Liver (tissue), 9 donors: Measurements from ENCODE around the gene HYOU1. TPM values are rescaled to one million over a fixed set of nuclear protein-coding genes. Genes with fewer than 3 reads are reported as not detected.
"Not testable (repeated sequence)": the region's sequence is repeated elsewhere in the genome, so short reads cannot be mapped to it uniquely, and the experiment has no call there.

Experiments
- DNase-seq: peaks from one replicate; pipeline ENCODE4 v3.0.0-alpha.2; 2017; ENCODE audit warnings: low spot score
- H3K27ac ChIP-seq, 2 donors: one replicate each; pipeline ENCODE4 v1.7.0; 2013; ENCODE audit warnings: inconsistent platforms in 2 of 2, low read length in 2 of 2, control low read depth in 1 of 2, low read depth in 1 of 2, mild to moderate bottlenecking in 1 of 2
- H3K27me3 ChIP-seq, 4 donors: one replicate each; pipeline versions ENCODE4 v1.6.1 to v1.7.0; 2013; ENCODE audit warnings: low read length in 3 of 4, inconsistent platforms in 1 of 4, mild to moderate bottlenecking in 1 of 4, moderate library complexity in 1 of 4; ENCODE audit not compliant: control insufficient read depth in 4 of 4, insufficient read depth in 4 of 4
- H3K36me3 ChIP-seq, 4 donors: one replicate each; pipeline versions ENCODE4 v1.6.1 to v1.7.0; 2013; ENCODE audit warnings: low read length in 3 of 4, mild to moderate bottlenecking in 3 of 4, low read depth in 1 of 4, moderate library complexity in 1 of 4; ENCODE audit not compliant: control insufficient read depth in 4 of 4, insufficient read depth in 3 of 4
- H3K4me1 ChIP-seq, 4 donors: one replicate each; pipeline versions ENCODE4 v1.6.1 to v1.7.0; 2013; ENCODE audit warnings: low read length in 3 of 4, mild to moderate bottlenecking in 3 of 4, moderate library complexity in 1 of 4; ENCODE audit not compliant: control insufficient read depth in 4 of 4, insufficient read depth in 4 of 4
- H3K4me3 ChIP-seq, 3 donors: one replicate each; pipeline versions ENCODE4 v1.6.1 to v1.7.0; 2013; ENCODE audit warnings: low read length in 3 of 3, control low read depth in 1 of 3, low read depth in 1 of 3, mild to moderate bottlenecking in 1 of 3
- H3K9ac ChIP-seq, 2 donors: one replicate each; pipeline ENCODE4 v1.7.0; 2013; ENCODE audit warnings: low read length in 2 of 2, mild to moderate bottlenecking in 2 of 2, moderate library complexity in 2 of 2, control low read depth in 1 of 2, low read depth in 1 of 2
- H3K9me3 ChIP-seq, 4 donors: one replicate each; pipeline versions ENCODE4 v1.6.1 to v1.7.0; 2013; ENCODE audit warnings: low read length in 3 of 4; ENCODE audit not compliant: control insufficient read depth in 4 of 4
- ATF3 ChIP-seq: IDR thresholded peaks from 2 replicates; pipeline ENCODE4 v1.6.1; 2016; ENCODE audit warnings: antibody characterized with exemption
- EGR1 ChIP-seq, 2 donors: IDR thresholded peaks; 2 replicates each; pipeline ENCODE4 v1.6.1; 2016 to 2018; ENCODE audit warnings: antibody characterized with exemption in 2 of 2, low read depth in 2 of 2
- FOXA1 ChIP-seq: IDR thresholded peaks from 2 replicates; pipeline ENCODE4 v1.6.1; 2016; ENCODE audit warnings: antibody characterized with exemption
- GABPA ChIP-seq, 2 donors: IDR thresholded peaks in 1 of 2; conservative IDR thresholded peaks in 1 of 2; 2 replicates each; pipeline ENCODE4 v1.6.1; 2016; ENCODE audit warnings: antibody characterized with exemption in 2 of 2, mild to moderate bottlenecking in 1 of 2, moderate library complexity in 1 of 2
- HNF4A ChIP-seq, 2 donors: conservative IDR thresholded peaks; 2 replicates each; pipeline ENCODE4 v1.6.1; 2016; ENCODE audit warnings: antibody characterized with exemption in 2 of 2, mild to moderate bottlenecking in 2 of 2
- HNF4G ChIP-seq: IDR thresholded peaks from 2 replicates; pipeline ENCODE4 v1.6.1; 2016; ENCODE audit warnings: antibody characterized with exemption
- JUND ChIP-seq, 2 donors: IDR thresholded peaks; 2 replicates each; pipeline ENCODE4 v1.6.1; 2016; ENCODE audit warnings: antibody characterized with exemption in 2 of 2
- MAX ChIP-seq: IDR thresholded peaks from 2 replicates; pipeline ENCODE4 v1.6.1; 2016; ENCODE audit warnings: antibody characterized with exemption
- RAD21 ChIP-seq, 2 donors: IDR thresholded peaks; 2 replicates each; pipeline ENCODE4 v1.6.1; 2016; ENCODE audit warnings: antibody characterized with exemption in 2 of 2, mild to moderate bottlenecking in 2 of 2
- RXRA ChIP-seq, 2 donors: IDR thresholded peaks; 2 replicates each; pipeline ENCODE4 v1.6.1; 2017 to 2018; ENCODE audit warnings: antibody characterized with exemption in 2 of 2, mild to moderate bottlenecking in 1 of 2
- TAF1 ChIP-seq: conservative IDR thresholded peaks from 2 replicates; pipeline ENCODE4 v1.6.1; 2016; ENCODE audit warnings: antibody characterized with exemption, mild to moderate bottlenecking
- YY1 ChIP-seq: IDR thresholded peaks from 2 replicates; pipeline ENCODE4 v1.6.1; 2016; ENCODE audit warnings: antibody characterized with exemption, mild to moderate bottlenecking
- WGBS: extraction: QIAGEN DNeasy Blood & Tissue Kit; methylation state at CpG from one replicate; pipeline ENCODE4 v1.1.7; 2013; 5-methylcytosine and 5-hydroxymethylcytosine counted together
- polyA plus RNA-seq, 2 donors: library from polyadenylated mRNA; stranded (reverse) in 1 of 2; unstranded in 1 of 2; fragments of 200-250 nt in 1 of 2; fragments of >200 nt in 1 of 2; fragmentation: Nextera tagmentation in 1 of 2; extraction: Ambion mirVana in 1 of 2; gene quantifications; one replicate each; pipeline versions ENCODE4 v1.2.1 to v1.2.3, GENCODE V29; 2013 to 2015
- total RNA-seq, 2 donors: library from RNA; depleted of rRNA; stranded (reverse); fragments of >200 nt; gene quantifications; one replicate each; pipeline ENCODE4 v1.2.3, GENCODE V29; 2014
- TF ChIP-seq, protein P1 (sequence below): fragments of 150-350 bp; IDR thresholded peaks from 2 replicates; pipeline ENCODE4 v1.5.1; 2017; ENCODE audit warnings: improper control_type of control experiment, low read depth, low read length; ENCODE audit not compliant: missing input control
- TF ChIP-seq, protein P2 (sequence below): IDR thresholded peaks from 2 replicates; pipeline ENCODE4 v1.6.1; 2016; ENCODE audit warnings: antibody characterized with exemption, mild to moderate bottlenecking
- donor health status: healthy.
- donor health status: healthy.
- donor health status: healthy.
- donor health status: healthy.
- donor health status: healthy.

Gene HYOU1
- total and polyA plus RNA-seq, 4 donors, result 41.6 to 270 (median 119) TPM

GRCh38 chr11:119038884-119039283 is 18.1 kb downstream of the HYOU1 start:
- Histone ChIP-seq H3K27ac (no peak overlapping the region), H3K36me3 (no peaks in the 10 kb centered on the region), H3K27me3 (no peaks in the 10 kb centered on the region), H3K9me3 (no peaks in the 10 kb centered on the region), H3K4me3 (no peak overlapping the region), H3K9ac (no peak overlapping the region), H3K4me1 (no peaks in the 10 kb centered on the region)
- TF ChIP-seq RXRA (IDR thresholded peaks at IDR 0.05), result no peak
- TF ChIP-seq, protein P1, sequence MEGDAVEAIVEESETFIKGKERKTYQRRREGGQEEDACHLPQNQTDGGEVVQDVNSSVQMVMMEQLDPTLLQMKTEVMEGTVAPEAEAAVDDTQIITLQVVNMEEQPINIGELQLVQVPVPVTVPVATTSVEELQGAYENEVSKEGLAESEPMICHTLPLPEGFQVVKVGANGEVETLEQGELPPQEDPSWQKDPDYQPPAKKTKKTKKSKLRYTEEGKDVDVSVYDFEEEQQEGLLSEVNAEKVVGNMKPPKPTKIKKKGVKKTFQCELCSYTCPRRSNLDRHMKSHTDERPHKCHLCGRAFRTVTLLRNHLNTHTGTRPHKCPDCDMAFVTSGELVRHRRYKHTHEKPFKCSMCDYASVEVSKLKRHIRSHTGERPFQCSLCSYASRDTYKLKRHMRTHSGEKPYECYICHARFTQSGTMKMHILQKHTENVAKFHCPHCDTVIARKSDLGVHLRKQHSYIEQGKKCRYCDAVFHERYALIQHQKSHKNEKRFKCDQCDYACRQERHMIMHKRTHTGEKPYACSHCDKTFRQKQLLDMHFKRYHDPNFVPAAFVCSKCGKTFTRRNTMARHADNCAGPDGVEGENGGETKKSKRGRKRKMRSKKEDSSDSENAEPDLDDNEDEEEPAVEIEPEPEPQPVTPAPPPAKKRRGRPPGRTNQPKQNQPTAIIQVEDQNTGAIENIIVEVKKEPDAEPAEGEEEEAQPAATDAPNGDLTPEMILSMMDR, result no peak
- TF ChIP-seq HNF4G, result no peak
- TF ChIP-seq MAX, result no peak
- no peak for TF ChIP-seq GABPA (IDR thresholded peaks at IDR 0.05 in 1 of 2, conservative IDR thresholded peaks at IDR 0.05 in 1 of 2)
- DNase-seq, result no peak
- WGBS, result 84% methylated on average over 5 of the region's 5 CpGs

- Histone ChIP-seq H3K36me3 (no peaks in the 10 kb centered on the region), H3K4me1 (peaks cover 0 to 3% (median under 1%) of the 10 kb centered on the region in 4 donors), H3K4me3 (no peak overlapping the region), H3K27me3 (no peaks in the 10 kb centered on the region), H3K9ac (no peak overlapping the region), H3K27ac (no peak overlapping the region), H3K9me3 (no peaks in the 10 kb centered on the region)
- TF ChIP-seq JUND (IDR thresholded peaks at IDR 0.05), result no peak
- TF ChIP-seq, protein P1, result no peak
- TF ChIP-seq HNF4A (conservative IDR thresholded peaks at IDR 0.05), result no peak
- no peak for TF ChIP-seq TAF1
- TF ChIP-seq GABPA (IDR thresholded peaks at IDR 0.05 in 1 of 2, conservative IDR thresholded peaks at IDR 0.05 in 1 of 2), result no peak
- TF ChIP-seq MAX, result no peak
- no peak for TF ChIP-seq RXRA (IDR thresholded peaks at IDR 0.05)
- no peak for TF ChIP-seq YY1
- TF ChIP-seq, protein P2, sequence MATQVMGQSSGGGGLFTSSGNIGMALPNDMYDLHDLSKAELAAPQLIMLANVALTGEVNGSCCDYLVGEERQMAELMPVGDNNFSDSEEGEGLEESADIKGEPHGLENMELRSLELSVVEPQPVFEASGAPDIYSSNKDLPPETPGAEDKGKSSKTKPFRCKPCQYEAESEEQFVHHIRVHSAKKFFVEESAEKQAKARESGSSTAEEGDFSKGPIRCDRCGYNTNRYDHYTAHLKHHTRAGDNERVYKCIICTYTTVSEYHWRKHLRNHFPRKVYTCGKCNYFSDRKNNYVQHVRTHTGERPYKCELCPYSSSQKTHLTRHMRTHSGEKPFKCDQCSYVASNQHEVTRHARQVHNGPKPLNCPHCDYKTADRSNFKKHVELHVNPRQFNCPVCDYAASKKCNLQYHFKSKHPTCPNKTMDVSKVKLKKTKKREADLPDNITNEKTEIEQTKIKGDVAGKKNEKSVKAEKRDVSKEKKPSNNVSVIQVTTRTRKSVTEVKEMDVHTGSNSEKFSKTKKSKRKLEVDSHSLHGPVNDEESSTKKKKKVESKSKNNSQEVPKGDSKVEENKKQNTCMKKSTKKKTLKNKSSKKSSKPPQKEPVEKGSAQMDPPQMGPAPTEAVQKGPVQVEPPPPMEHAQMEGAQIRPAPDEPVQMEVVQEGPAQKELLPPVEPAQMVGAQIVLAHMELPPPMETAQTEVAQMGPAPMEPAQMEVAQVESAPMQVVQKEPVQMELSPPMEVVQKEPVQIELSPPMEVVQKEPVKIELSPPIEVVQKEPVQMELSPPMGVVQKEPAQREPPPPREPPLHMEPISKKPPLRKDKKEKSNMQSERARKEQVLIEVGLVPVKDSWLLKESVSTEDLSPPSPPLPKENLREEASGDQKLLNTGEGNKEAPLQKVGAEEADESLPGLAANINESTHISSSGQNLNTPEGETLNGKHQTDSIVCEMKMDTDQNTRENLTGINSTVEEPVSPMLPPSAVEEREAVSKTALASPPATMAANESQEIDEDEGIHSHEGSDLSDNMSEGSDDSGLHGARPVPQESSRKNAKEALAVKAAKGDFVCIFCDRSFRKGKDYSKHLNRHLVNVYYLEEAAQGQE, result no peak
- TF ChIP-seq FOXA1, result no peak
- TF ChIP-seq RAD21 (IDR thresholded peaks at IDR 0.05), result no peak
- no peak for TF ChIP-seq EGR1 (IDR thresholded peaks at IDR 0.05; ENCODE audit: low read depth in 2 of 2)
- TF ChIP-seq ATF3, result no peak
- DNase-seq, result no peak
- WGBS, result 85% methylated on average over 3 of the region's 3 CpGs
Observed at GRCh38 chr11:119034813-119035212, 22.2 kb downstream of the HYOU1 start.

DNA sequence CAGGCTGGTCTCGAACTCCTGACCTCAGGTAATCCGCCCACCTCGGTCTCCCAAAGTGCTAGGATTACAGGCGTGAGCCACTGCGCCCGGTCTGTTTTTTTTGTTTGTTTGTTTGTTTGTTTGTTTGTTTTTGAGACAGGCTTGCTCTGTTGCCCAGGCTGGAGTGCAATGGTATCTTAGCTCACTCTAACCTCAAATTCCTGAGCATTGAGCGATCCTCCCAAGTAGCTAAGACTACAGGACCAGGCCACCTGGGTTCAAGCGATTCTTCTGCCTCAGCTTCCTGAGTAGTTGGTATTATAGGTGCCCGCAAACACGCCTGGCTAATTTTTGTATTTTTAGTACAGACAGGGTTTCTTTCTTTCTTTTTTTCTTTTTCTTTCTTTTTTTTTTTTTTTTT is 23.6 kb downstream of the HYOU1 start:
- H3K27me3 ChIP-seq, H3K9me3 ChIP-seq, H3K27ac ChIP-seq, H3K36me3 ChIP-seq, H3K9ac ChIP-seq, DNase-seq, H3K4me3 ChIP-seq: not testable (repeated sequence)
- WGBS, result 91% methylated on average over 10 of the region's 10 CpGs
- peaks cover 0 to 13% (median 6%) of the 10 kb centered on the region in 4 donors for H3K4me1 ChIP-seq
